ENCODE measurements around the gene ZNF785.

The ZNF785 gene

GRCh38 chr16:30532285-30533145 is 53.0 kb downstream of the ZNF785 start:
- Histone ChIP-seq H3K4me3 (ENCODE audit: insufficient read depth, low read depth, low read length) (no peak overlapping the region), H3K27me3 (ENCODE audit: control insufficient read depth, insufficient read depth, low read length, poor library complexity, severe bottlenecking) (no peaks in the 10 kb centered on the region), H3K9me3 (ENCODE audit: control insufficient read depth, low read length) (no peaks in the 10 kb centered on the region), H3K27ac (ENCODE audit: insufficient read depth, low read depth, low read length, poor library complexity, severe bottlenecking) (no peak overlapping the region), H3K36me3 (ENCODE audit: control insufficient read depth, insufficient read depth, low read length) (peaks cover 7% of the 10 kb centered on the region), H3K4me1 (ENCODE audit: control insufficient read depth, insufficient read depth, low read length) (peaks cover 13% of the 10 kb centered on the region)
- WGBS, 2 experiments = 96 to 97% methylated on average over 57 of the region's 57 CpGs
